Epithelial cell of esophagus (primary cell): ENCODE data around the gene CDK11A.
A peak's percentile ranks its signal among the peaks of the same experiment; 100 is the strongest.

ENCODE experiments used
- DNase-seq: peaks from one replicate; pipeline ENCODE4 v3.0.0; 2010; ENCODE audit warnings: low read depth
- H3K4me3 ChIP-seq: 2 replicates; pipeline ENCODE4 v1.5.1; 2011; ENCODE audit warnings: mild to moderate bottlenecking, low read length, control low read depth
- TF ChIP-seq, protein P1 (sequence below): IDR thresholded peaks from 2 replicates; pipeline ENCODE4 v1.5.1; 2011; ENCODE audit warnings: low read depth, mild to moderate bottlenecking, low read length, control low read depth, inconsistent platforms; ENCODE audit not compliant: insufficient read depth; ENCODE audit errors: missing control alignments

The CDK11A gene

DNA sequence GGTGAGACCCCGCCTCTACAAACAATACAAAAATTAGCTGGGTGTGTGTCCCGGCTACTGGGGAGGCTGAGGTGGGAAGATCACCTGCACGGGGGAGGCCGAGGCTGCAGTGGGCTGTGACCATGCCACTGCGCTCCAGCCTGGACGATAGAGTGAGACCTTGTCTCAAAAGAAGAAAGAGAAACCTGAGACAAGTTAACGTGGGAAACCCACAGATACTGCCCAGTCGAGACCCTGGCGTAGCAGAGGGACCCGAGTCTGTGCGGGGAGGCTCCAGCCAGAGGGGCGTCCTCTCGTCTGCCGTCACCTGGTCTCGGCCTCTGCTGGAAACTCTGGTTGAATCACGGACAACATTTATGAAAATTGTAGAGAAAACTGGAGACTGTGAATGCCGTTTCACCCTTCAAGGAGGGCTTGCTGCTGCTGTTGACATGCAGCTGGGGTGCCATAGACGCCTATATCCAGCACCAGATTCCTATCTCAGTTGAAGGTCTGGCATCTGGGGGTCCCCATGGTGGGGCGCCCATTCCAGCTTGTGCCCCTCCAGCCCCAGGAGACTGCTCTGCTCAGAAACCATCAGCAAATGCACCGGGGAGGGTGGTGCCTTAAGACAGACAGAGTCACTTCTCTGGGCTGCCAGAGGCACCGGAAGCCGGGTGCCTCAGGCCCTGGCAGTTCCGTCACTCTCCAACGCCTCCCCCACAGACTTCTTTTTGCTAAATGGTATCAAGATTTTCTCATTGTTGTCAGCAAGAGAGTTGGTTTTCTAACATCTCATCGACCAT, 51.8 kb downstream of the CDK11A start:
- no peak for DNase-seq

DNA sequence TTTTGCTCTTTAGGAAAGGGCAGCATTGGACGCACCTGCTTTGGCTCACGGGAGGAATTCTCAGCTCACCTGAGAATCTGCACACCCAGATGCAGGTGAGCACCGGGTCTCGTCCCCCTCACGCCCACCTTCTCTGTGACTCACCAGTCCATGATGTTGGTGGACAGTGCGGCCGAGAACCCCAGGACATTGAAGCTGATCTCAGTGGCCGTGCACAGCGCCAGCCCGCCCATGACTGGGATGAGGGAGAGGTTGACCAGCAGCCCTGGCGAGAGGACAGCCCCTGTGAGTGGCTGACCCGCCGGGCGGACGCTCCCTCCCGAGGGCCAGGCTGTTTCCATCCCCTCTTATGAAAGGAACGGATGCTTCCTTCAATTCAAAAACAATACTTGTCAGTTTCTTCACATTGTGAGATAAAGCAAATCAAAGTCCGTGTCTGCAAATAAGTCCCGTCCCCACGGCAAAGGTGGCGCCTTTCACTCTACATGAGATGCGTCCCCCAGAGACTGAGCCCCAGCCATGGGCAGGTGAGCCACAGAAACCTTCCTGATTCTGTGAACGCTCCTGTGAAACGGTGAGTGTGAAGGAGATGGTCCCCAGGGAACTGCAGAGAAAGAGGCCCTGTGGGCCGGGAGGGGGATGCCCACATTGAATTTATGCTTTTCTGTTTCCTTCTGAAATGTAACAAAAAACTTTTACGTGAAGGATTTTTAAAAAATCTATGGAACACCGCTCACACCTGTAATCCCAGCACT, 52.6 kb downstream of the CDK11A start:
- TF ChIP-seq, protein P1, sequence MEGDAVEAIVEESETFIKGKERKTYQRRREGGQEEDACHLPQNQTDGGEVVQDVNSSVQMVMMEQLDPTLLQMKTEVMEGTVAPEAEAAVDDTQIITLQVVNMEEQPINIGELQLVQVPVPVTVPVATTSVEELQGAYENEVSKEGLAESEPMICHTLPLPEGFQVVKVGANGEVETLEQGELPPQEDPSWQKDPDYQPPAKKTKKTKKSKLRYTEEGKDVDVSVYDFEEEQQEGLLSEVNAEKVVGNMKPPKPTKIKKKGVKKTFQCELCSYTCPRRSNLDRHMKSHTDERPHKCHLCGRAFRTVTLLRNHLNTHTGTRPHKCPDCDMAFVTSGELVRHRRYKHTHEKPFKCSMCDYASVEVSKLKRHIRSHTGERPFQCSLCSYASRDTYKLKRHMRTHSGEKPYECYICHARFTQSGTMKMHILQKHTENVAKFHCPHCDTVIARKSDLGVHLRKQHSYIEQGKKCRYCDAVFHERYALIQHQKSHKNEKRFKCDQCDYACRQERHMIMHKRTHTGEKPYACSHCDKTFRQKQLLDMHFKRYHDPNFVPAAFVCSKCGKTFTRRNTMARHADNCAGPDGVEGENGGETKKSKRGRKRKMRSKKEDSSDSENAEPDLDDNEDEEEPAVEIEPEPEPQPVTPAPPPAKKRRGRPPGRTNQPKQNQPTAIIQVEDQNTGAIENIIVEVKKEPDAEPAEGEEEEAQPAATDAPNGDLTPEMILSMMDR: no peak
- no peak overlapping the region for H3K4me3 ChIP-seq
- no peak for DNase-seq

More for the DNA sequence above, 51.8 kb downstream of the CDK11A start:
- H3K4me3 ChIP-seq: no peak overlapping the region
- TF ChIP-seq, protein P1: no peak

DNA sequence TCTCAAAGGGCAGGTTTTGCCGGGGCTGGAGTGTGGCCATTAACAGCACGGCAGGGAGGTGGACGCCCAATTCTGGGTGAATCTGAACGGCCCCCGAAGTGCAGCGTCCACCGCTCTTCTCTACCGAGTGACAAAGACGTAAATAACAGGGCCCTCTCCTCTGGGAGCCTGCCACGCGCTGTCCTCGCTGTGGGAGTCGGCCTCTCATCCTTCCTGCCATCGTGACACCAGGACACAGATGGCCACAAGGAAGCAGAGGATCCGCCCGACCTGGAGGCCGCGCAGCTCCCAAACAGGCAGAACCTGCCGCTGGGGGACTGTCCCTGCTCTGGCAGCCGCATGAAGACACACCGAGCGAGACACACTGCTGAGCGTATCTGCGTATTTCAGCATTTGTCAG, 53.3 kb downstream of the CDK11A start:
- no peak for DNase-seq
- TF ChIP-seq, protein P1: no peak
- no peak overlapping the region for H3K4me3 ChIP-seq

DNA sequence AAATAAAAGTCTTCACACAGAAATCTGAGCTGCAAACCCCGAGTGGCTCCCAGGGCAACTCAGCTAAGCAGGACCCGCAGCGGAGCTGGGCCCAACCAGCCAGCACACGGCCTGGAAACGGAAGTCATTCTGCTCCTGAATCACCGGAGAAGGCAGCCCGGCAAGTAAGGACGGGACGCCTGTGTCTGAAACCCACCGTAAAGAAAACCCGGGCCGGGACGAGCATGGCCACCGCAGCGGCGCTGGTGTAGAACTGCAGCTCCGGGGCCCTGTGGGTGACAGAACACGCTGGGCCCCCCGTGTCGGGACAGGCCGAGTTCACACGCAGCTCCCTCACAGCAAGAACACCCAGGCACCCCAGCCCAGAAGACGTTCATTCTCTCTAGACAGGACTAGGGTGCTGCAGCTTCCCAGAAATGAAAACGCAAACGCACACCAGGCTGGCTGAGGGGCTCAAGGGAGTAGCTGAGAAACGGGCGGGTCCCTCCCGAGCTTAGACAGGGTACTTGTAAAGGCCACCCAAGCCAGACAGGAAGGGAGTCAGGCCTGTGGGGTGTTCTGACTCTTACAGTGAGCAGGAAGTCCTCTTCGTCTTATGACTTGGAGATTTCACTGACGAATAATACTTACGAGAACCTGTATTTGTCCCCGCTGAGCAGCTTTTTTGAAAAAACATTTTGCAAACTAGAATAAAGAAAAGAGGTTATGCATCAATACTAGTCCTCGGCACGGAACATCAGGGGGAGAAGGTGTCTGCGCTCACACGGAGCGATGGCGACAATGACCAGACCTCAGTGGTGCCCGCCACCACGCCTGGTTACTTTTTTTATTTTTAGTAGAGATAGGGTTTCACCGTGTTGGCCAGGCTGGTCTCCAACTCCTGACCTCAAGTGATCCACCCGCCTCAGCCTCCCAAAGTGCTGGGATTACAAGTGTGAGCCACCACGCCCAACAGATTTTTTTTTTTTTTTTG, 54.4 kb downstream of the CDK11A start:
- H3K4me3 ChIP-seq: no peak overlapping the region
- TF ChIP-seq, protein P1: no peak

DNA sequence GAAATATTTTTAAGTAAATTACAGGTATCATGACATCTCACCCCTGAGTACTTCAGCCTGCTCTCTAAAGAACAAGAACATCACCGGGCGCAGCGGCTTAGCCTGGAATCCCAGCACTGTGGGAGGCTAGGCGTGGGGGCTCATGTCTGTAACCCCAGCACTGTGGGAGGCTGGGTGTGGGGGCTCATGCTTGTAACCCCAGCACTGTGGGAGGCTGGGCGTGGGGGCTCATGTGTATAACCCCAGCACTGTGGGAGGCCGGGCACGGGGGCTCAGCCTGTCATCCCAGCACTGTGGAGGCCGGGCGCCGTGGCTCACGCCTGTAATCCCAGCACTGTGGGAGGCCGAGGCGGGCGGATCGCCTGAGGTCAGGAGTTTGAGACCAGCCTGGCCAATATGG, 57.6 kb downstream of the CDK11A start:
- TF ChIP-seq, protein P1: no peak
- no peak for DNase-seq
- no peak overlapping the region for H3K4me3 ChIP-seq

More for the DNA sequence above, 54.4 kb downstream of the CDK11A start:
- DNase-seq: no peak

DNA sequence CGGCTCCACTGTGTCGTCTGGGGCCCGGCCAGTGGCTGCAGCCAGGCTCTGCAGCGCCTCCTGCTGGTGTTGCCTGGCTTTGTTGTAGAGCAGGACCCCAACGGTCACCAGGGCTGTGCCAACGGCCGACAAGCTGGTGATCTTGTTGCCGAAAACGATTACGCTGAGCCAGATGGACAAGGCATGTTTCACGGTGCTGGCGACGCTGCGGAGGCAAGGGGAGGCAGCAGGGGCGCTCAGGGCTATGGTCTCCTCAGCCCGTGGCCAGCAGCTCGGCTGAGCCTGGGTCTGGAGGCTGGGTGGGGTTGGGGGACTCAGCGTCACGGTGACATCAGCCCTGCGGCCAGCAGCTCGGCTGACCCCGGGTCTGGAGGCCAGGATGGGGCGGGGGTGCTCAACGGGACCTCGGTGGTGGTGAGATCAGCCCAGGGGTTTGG, 58.3 kb downstream of the CDK11A start:
- DNase-seq: no peak
- TF ChIP-seq, protein P1: peak; percentile 33
- no peak overlapping the region for H3K4me3 ChIP-seq
